Panc1 (cell line): ENCODE data around the gene ST3GAL4. TPM values are rescaled to one million over a fixed set of nuclear protein-coding genes. Genes with fewer than 3 reads are reported as not detected.

Experiments
- ATAC-seq: fragments of 200-7000 bp; cut with Tn5 transposase; 2 replicates; pipeline ENCODE4 v1.9.1; 2020; ENCODE audit warnings: mild to moderate bottlenecking, moderate library complexity
- BruUV-seq: library from RNA; stranded (reverse); fragments of 400-500 nt; replicated peaks from 2 replicates; lab custom pipeline; 2021; lab: Mats Ljungman, UMichigan
- CTCF ChIA-PET: fragments of 300-600 bp; sonication (Branson Sonifier 250); formaldehyde crosslinking; loops from one replicate; lab custom pipeline; 2022; ENCODE audit warnings: antibody characterized with exemption; lab: Charles Lee
- POLR2A ChIA-PET: fragments of 300-600 bp; sonication (Branson Sonifier 250); formaldehyde crosslinking; loops from one replicate; lab custom pipeline; 2022; ENCODE audit warnings: antibody characterized with exemption; lab: Charles Lee
- DNase-seq: peaks from one replicate; pipeline ENCODE4 v3.0.0-alpha.2; 2010; ENCODE audit warnings: low read depth, low spot score
- H3K27ac ChIP-seq: 2 replicates; pipeline ENCODE4 v1.5.1; 2011; ENCODE audit warnings: mild to moderate bottlenecking, low read length, inconsistent platforms
- H3K27me3 ChIP-seq: fragments of 200-500 bp; sonication (Bioruptor generic); 2 replicates; pipeline ENCODE4 v1.6.0; 2014; ENCODE audit warnings: low read length, inconsistent platforms; ENCODE audit not compliant: control insufficient read depth, insufficient read depth
- H3K36me3 ChIP-seq: fragments of 200-500 bp; sonication (Bioruptor generic); 2 replicates; pipeline ENCODE4 v1.5.1; 2014; ENCODE audit warnings: inconsistent platforms, mild to moderate bottlenecking, low read length, moderate library complexity; ENCODE audit not compliant: control insufficient read depth, insufficient read depth
- H3K4me1 ChIP-seq: 2 replicates; pipeline ENCODE4 v1.5.1; 2011; ENCODE audit warnings: inconsistent platforms, mild to moderate bottlenecking, low read length, moderate library complexity; ENCODE audit not compliant: control insufficient read depth, insufficient read depth
- H3K4me3 ChIP-seq, 2 experiments: 2 replicates each; pipeline ENCODE4 v1.5.1; 2011 to 2012; ENCODE audit warnings: low read depth in 2 of 2, low read length in 2 of 2, mild to moderate bottlenecking in 2 of 2, inconsistent platforms in 1 of 2, moderate library complexity in 1 of 2
- H3K9me3 ChIP-seq: fragments of 200-500 bp; sonication (Bioruptor generic); 2 replicates; pipeline ENCODE4 v1.5.1; 2014; ENCODE audit warnings: low read depth, mild to moderate bottlenecking, inconsistent platforms, low read length, moderate library complexity; ENCODE audit not compliant: control insufficient read depth, insufficient read depth
- POLR2AphosphoS5 ChIP-seq: IDR thresholded peaks from 2 replicates; pipeline ENCODE4 v1.6.1; 2012; ENCODE audit warnings: mild to moderate bottlenecking, low read depth, low read length, moderate library complexity
- SIN3A ChIP-seq: IDR thresholded peaks from 2 replicates; pipeline ENCODE4 v1.6.1; 2012; ENCODE audit warnings: low read depth, mild to moderate bottlenecking, low read length, moderate library complexity, borderline replicate concordance; ENCODE audit not compliant: insufficient read depth
- TCF7L2 ChIP-seq: IDR thresholded peaks from 2 replicates; pipeline ENCODE4 v1.6.1; 2011; ENCODE audit warnings: mild to moderate bottlenecking, low read depth, low read length, inconsistent platforms
- in situ Hi-C: cut with HindIII; loops from 2 replicates; pipeline ENCODE4 v1.10.0; 2016; ENCODE audit warnings: low sequenced_read_pairs, low pct_unique_long_range_greater_than_20kb
- intact Hi-C: fragments of 100-400 bp; cut with micrococcal nuclease; formaldehyde crosslinking; loops from one replicate; pipeline ENCODE4 v1.10.0; 2022; ENCODE audit not compliant: unreplicated experiment
- total RNA-seq: library from RNA; stranded (reverse); gene quantifications from one replicate; pipeline ENCODE4 v1.2.1, GENCODE V29; 2021; ENCODE audit not compliant: unreplicated experiment
- TF ChIP-seq, protein P1 (sequence below): fragments of 450-650 bp; IDR thresholded peaks from 2 replicates; pipeline ENCODE4 v1.5.1; 2017; ENCODE audit warnings: mild to moderate bottlenecking
- TF ChIP-seq, protein P2 (sequence below), 2 experiments: IDR thresholded peaks; 2 replicates each; pipeline ENCODE4 v1.6.1; 2011 to 2012; ENCODE audit warnings: low read depth in 2 of 2, control low read depth in 1 of 2, low read length in 1 of 2, mild to moderate bottlenecking in 1 of 2, moderate library complexity in 1 of 2; ENCODE audit not compliant: insufficient read depth in 1 of 2

Gene ST3GAL4
- total RNA-seq, 1 experiment from 2014 or later, result 56.6 TPM

DNA sequence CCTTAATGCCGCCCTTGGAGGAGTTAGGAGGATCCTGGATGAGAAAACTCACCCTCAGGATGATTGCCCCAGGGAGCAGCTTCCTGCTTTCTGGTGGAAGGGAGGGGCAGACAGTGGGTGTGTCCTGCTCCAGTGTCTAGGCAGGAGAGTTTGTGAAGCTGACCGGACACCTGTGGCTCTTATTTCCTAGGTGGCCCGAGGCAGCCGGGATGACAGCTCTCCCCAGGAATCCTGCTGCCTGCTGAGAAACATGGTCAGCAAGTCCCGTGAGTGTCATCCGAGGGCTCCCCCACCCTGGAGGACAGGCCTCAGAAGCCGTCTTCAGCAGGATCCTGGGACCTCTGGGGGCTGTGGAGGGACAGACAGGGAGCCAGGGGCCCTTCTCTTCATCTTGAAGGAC, 50.4 kb downstream of the ST3GAL4 start:
- intact Hi-C loops, result no loop called here
- CTCF ChIA-PET, result no interaction called here
- DNase-seq, result no peak

DNA sequence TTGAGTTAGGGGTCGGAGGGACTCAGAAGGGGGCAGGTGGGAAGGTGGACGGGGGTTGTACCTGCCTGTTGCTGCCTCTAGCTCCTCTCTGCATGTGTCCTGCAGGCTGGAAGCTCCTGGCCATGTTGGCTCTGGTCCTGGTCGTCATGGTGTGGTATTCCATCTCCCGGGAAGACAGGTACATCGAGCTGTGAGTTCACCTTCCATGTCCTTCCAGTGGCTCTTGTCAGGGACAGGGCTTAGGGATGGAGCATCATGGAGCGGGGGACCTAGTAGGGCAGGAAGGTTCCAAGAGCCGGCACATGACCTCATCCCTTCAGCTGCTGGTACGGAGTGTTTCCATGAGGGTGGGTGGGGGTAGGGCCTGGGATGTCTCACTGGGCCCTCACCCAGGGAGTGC, 50.9 kb downstream of the ST3GAL4 start:
- Histone ChIP-seq H3K4me1 (no peaks in the 10 kb centered on the region), H3K9me3 (no peaks in the 10 kb centered on the region), H3K27me3 (no peaks in the 10 kb centered on the region), H3K4me3 (no peak overlapping the region), H3K36me3 (no peaks in the 10 kb centered on the region), H3K27ac (no peak overlapping the region)
- POLR2A ChIA-PET, result no interaction called here
- ATAC-seq (no peak), DNase-seq (no peak)
- intact Hi-C loops, result no loop called here
- in situ Hi-C loops, result no loop called here
- TF ChIP-seq POLR2AphosphoS5, result no peak
- TF ChIP-seq, protein P1, sequence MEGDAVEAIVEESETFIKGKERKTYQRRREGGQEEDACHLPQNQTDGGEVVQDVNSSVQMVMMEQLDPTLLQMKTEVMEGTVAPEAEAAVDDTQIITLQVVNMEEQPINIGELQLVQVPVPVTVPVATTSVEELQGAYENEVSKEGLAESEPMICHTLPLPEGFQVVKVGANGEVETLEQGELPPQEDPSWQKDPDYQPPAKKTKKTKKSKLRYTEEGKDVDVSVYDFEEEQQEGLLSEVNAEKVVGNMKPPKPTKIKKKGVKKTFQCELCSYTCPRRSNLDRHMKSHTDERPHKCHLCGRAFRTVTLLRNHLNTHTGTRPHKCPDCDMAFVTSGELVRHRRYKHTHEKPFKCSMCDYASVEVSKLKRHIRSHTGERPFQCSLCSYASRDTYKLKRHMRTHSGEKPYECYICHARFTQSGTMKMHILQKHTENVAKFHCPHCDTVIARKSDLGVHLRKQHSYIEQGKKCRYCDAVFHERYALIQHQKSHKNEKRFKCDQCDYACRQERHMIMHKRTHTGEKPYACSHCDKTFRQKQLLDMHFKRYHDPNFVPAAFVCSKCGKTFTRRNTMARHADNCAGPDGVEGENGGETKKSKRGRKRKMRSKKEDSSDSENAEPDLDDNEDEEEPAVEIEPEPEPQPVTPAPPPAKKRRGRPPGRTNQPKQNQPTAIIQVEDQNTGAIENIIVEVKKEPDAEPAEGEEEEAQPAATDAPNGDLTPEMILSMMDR, result no peak
- CTCF ChIA-PET, result no interaction called here
- BruUV-seq, result no TSS peak

More for the DNA sequence above, 50.4 kb downstream of the ST3GAL4 start:
- no TSS peak for BruUV-seq
- Histone ChIP-seq H3K27me3 (no peaks in the 10 kb centered on the region), H3K4me3 (no peak overlapping the region), H3K4me1 (no peaks in the 10 kb centered on the region), H3K9me3 (no peaks in the 10 kb centered on the region), H3K36me3 (no peaks in the 10 kb centered on the region), H3K27ac (no peak overlapping the region)
- in situ Hi-C loops, result no loop called here
- TF ChIP-seq, protein P1, result no peak
- TF ChIP-seq SIN3A, result no peak
- no peak for TF ChIP-seq TCF7L2
- ATAC-seq, result no peak
- POLR2A ChIA-PET, result no interaction called here

DNA sequence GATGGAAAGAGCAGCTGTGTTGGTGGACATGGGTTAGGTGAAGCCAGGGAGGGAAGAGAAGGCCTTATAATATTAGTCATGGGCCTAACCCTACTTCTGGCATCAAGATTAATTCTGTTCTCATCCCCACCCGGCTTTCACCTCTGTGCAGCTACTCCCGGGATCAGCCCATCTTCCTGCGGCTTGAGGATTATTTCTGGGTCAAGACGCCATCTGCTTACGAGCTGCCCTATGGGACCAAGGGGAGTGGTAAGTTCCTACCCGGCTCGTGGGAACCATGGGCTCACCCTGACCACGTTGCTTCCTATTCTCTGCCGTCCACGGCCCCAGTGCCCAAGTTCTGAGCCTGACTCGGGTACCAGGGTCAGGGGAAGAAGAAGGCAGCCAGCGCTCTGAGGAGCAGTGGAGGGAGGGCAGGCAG, 51.6 kb downstream of the ST3GAL4 start:
- in situ Hi-C loops (no loop called here), intact Hi-C loops (no loop called here)
- CTCF ChIA-PET, result no interaction called here
- Histone ChIP-seq H3K4me1 (no peaks in the 10 kb centered on the region), H3K9me3 (no peaks in the 10 kb centered on the region), H3K27ac (no peak overlapping the region), H3K4me3 (no peak overlapping the region), H3K27me3 (no peaks in the 10 kb centered on the region), H3K36me3 (no peaks in the 10 kb centered on the region)
- POLR2A ChIA-PET, result no interaction called here
- no peak for ATAC-seq
- TF ChIP-seq, protein P2, sequence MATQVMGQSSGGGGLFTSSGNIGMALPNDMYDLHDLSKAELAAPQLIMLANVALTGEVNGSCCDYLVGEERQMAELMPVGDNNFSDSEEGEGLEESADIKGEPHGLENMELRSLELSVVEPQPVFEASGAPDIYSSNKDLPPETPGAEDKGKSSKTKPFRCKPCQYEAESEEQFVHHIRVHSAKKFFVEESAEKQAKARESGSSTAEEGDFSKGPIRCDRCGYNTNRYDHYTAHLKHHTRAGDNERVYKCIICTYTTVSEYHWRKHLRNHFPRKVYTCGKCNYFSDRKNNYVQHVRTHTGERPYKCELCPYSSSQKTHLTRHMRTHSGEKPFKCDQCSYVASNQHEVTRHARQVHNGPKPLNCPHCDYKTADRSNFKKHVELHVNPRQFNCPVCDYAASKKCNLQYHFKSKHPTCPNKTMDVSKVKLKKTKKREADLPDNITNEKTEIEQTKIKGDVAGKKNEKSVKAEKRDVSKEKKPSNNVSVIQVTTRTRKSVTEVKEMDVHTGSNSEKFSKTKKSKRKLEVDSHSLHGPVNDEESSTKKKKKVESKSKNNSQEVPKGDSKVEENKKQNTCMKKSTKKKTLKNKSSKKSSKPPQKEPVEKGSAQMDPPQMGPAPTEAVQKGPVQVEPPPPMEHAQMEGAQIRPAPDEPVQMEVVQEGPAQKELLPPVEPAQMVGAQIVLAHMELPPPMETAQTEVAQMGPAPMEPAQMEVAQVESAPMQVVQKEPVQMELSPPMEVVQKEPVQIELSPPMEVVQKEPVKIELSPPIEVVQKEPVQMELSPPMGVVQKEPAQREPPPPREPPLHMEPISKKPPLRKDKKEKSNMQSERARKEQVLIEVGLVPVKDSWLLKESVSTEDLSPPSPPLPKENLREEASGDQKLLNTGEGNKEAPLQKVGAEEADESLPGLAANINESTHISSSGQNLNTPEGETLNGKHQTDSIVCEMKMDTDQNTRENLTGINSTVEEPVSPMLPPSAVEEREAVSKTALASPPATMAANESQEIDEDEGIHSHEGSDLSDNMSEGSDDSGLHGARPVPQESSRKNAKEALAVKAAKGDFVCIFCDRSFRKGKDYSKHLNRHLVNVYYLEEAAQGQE (IDR thresholded peaks at IDR 0.05; ENCODE audit: insufficient read depth in 1 of 2, low read depth in 2 of 2, low read length in 1 of 2), result no peak
- BruUV-seq, result no TSS peak
- no peak for DNase-seq
